WTC11 (cell line): ENCODE measurements around the gene DPYSL4.

Experiments used
- CBFB ChIP-seq: sonication (generic); formaldehyde crosslinking; IDR thresholded peaks from 2 replicates; pipeline ENCODE4 v1.8.1; 2022; ENCODE audit warnings: mild to moderate bottlenecking, low read depth, missing genetic modification reagents
- ELF4 ChIP-seq: sonication (generic); formaldehyde crosslinking; IDR thresholded peaks from 2 replicates; pipeline ENCODE4 v1.8.1; 2022; ENCODE audit warnings: low read depth, mild to moderate bottlenecking, moderate library complexity, missing genetic modification reagents
- FOXJ3 ChIP-seq: sonication (generic); formaldehyde crosslinking; IDR thresholded peaks from 2 replicates; pipeline ENCODE4 v1.9.0; 2021; ENCODE audit warnings: missing genetic modification reagents, mild to moderate bottlenecking, borderline replicate concordance
- NFYB ChIP-seq: sonication (generic); formaldehyde crosslinking; conservative IDR thresholded peaks from 2 replicates; pipeline ENCODE4 v1.8.0; 2022; ENCODE audit warnings: low read depth, missing genetic modification reagents
- TF ChIP-seq, protein P1 (sequence below): sonication (generic); formaldehyde crosslinking; IDR thresholded peaks from 2 replicates; pipeline ENCODE4 v1.8.0; 2022; ENCODE audit warnings: mild to moderate bottlenecking, missing genetic modification reagents
- TF ChIP-seq, protein P2 (sequence below): fragments of 200-600 bp; IDR thresholded peaks from 2 replicates; pipeline ENCODE4 v1.8.0; 2022; ENCODE audit warnings: antibody characterized with exemption
- TF ChIP-seq, protein P3 (sequence below): sonication (generic); formaldehyde crosslinking; IDR thresholded peaks from 2 replicates; pipeline ENCODE4 v1.8.0; 2022; ENCODE audit warnings: mild to moderate bottlenecking, missing genetic modification reagents

DNA sequence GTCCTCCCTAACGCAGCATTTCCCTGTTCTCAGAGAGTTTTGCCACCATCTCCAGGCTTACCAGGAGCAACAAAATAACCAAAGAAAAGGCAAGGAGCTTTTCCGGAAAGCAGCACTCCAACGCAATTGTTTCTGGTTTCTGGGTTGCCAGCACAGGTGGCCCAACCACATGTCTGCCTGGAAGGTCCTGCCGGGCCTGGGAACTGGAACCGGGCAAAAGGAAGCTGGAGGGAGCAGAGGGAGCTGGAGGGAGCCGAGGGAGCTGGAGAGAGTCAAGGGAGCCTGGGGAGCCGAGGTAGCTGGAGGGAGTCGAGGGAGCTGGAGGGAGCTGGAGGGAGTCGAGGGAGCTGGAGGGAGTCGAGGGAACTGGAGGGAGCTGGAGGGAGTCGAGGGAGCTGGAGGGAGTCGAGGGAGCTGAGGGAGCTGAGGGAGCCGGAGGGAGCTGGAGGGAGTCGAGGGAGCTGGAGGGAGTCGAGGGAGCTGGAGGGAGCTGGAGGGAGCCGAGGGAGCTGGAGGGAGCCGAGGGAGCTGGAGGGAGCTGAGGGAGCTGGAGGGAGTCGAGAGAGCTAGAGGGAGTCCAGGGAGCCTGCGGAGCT is 66.4 kb downstream of the DPYSL4 start:
- TF ChIP-seq, protein P1, sequence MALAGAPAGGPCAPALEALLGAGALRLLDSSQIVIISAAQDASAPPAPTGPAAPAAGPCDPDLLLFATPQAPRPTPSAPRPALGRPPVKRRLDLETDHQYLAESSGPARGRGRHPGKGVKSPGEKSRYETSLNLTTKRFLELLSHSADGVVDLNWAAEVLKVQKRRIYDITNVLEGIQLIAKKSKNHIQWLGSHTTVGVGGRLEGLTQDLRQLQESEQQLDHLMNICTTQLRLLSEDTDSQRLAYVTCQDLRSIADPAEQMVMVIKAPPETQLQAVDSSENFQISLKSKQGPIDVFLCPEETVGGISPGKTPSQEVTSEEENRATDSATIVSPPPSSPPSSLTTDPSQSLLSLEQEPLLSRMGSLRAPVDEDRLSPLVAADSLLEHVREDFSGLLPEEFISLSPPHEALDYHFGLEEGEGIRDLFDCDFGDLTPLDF (CRISPR knock-in tag): no peak
- TF ChIP-seq, protein P2, sequence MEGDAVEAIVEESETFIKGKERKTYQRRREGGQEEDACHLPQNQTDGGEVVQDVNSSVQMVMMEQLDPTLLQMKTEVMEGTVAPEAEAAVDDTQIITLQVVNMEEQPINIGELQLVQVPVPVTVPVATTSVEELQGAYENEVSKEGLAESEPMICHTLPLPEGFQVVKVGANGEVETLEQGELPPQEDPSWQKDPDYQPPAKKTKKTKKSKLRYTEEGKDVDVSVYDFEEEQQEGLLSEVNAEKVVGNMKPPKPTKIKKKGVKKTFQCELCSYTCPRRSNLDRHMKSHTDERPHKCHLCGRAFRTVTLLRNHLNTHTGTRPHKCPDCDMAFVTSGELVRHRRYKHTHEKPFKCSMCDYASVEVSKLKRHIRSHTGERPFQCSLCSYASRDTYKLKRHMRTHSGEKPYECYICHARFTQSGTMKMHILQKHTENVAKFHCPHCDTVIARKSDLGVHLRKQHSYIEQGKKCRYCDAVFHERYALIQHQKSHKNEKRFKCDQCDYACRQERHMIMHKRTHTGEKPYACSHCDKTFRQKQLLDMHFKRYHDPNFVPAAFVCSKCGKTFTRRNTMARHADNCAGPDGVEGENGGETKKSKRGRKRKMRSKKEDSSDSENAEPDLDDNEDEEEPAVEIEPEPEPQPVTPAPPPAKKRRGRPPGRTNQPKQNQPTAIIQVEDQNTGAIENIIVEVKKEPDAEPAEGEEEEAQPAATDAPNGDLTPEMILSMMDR: no peak
- TF ChIP-seq FOXJ3 (no peak), NFYB (CRISPR knock-in tag) (no peak), CBFB (CRISPR knock-in tag) (no peak), ELF4 (CRISPR knock-in tag) (no peak)
- TF ChIP-seq, protein P3, sequence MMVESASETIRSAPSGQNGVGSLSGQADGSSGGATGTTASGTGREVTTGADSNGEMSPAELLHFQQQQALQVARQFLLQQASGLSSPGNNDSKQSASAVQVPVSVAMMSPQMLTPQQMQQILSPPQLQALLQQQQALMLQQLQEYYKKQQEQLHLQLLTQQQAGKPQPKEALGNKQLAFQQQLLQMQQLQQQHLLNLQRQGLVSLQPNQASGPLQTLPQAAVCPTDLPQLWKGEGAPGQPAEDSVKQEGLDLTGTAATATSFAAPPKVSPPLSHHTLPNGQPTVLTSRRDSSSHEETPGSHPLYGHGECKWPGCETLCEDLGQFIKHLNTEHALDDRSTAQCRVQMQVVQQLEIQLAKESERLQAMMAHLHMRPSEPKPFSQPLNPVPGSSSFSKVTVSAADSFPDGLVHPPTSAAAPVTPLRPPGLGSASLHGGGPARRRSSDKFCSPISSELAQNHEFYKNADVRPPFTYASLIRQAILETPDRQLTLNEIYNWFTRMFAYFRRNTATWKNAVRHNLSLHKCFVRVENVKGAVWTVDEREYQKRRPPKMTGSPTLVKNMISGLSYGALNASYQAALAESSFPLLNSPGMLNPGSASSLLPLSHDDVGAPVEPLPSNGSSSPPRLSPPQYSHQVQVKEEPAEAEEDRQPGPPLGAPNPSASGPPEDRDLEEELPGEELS (CRISPR knock-in tag): no peak
